Activated CD4-positive, alpha-beta T cell treated with anti-CD3 and anti-CD28 coated beads, Interleukin-2, amount 50 U/mL, for 1 hour (primary cell): ENCODE measurements around the gene CRTC1.
"Not testable (repeated sequence)": the region's sequence is repeated elsewhere in the genome, so short reads cannot be mapped to it uniquely, and the experiment has no call there.

Experiments
- DNase-seq: peaks from one replicate; pipeline ENCODE4 v3.0.0-alpha.2; 2020

CRTC1 gene

DNA sequence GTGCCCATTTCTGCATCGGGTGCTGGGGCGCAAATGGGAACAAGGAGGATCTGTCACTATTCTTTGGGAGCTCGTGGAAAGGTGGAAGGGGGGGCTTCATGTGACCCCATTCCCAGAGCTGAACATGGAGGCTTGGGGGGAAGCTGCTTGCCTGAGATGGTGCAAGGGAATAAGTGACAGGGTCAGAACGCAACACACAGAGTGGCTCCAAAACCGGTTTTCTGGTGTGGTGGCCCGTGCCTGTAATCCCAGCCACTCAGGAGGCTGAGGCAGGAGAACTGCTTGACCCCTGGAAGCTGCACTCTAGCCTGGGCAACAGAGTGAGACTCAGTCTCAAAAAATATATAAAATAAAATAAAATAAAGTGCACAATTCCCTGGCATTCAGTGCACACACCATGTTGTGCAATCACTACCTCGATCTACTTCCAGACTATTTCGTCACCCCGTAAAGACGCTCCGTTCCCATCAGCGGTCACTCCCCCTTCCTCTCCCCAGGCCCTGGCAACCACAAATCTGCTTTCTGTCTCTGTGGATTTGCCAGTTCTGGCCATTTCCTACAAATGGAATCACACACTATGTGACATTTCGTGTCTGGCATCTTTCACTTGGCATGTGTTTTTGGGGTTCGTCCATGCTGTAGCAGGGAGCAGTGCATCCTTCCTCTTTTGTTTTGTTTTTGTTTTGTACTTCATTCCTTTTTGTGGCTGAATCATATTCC lies 125.8 kb downstream of the CRTC1 start:
- DNase-seq = no peak

DNA sequence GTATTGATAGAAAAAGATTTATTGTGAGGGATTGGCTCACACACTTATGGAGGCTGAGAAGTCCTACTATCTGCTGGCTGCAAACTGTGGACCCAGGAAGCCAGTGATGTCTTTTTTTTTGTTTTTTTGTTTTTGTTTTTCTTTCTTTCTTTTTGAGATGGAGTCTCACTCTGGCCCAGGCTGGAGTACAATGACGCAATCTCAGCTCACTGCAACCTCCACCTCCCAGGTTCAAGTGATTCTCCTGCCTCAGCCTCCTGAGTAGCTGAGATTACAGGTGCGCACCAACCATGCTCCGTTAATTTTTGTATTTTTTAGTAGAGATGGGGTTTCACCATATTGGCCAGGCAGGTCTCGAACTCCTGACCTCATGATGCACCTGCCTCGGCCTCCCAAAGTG lies 128.2 kb downstream of the CRTC1 start:
- DNase-seq = not testable (repeated sequence)

- no peak for DNase-seq
These were observed 130.6 kb downstream of the CRTC1 start for GRCh38 chr19:18814063-18814462.

DNA sequence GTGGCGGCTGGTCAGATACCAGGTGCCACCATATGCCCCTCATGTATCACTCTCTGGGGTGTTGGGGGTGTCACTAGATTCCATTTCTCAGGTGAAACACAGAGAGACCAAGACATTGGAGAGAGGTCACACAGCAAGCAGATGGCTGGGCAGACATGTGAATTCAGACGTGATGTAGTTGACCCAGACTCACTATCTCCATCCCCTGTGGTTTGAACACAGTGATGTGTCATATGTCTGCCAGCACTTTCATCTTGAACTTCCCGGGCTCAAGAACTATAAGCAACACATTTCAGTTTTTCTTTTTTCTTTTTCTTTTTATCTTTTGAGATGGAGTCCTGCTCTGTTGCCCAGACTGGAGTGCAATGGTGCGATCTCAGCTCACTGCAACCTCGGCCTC lies 132.2 kb downstream of the CRTC1 start:
- no peak for DNase-seq

DNA sequence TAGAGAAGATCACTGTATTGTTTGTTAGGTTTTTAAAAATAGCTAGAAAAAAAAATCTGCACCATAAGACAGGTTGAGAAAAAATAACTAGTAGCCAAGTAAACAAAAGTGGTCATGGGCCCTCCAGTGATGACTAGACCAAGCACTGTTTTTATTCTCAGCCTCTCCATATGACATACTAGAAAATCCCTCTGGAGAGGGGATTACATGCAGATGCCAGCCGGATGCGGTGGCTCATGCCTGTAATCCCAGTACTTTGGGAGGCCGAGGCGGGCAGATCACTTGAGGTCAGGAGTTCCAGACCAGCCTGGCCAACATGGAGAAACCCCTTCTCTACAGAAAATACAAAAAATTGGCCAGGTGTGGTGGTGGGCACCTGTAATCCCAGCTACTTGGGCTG lies 133.2 kb downstream of the CRTC1 start:
- not testable (repeated sequence) for DNase-seq

- no peak for DNase-seq
These were observed 134.1 kb downstream of the CRTC1 start for GRCh38 chr19:18817574-18817973.

DNA sequence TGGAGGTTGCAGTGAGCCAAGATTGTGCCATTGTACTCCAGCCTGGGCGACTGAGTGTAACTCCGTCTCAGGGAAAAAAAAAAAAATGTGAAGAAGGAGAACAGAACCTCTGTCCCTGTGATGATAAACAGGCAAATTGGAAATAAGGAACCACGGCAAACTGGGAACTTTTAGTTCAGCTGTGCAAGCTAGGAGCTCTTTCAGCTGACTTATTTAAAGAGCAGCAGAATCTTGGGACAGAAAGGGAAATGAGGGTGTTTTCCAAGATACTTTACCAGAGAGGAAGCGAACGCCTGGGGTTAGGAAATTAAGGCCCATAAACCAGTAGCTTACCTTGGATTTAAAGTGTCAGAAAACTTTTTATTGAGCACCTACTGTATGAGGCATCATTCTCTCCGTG lies 145.3 kb downstream of the CRTC1 start:
- DNase-seq = no peak

GRCh38 chr19:18830488-18830887 lies 147.0 kb downstream of the CRTC1 start:
- DNase-seq = no peak

- peak; percentile 96 for DNase-seq
These were observed 148.2 kb downstream of the CRTC1 start, which contains the start of gene UPF1 for GRCh38 chr19:18831524-18832305. Gene UPF1 (plus strand): TSS chr19:18831959. CDS start chr19:18832210, 251 bp downstream.
